Measurements from ENCODE around the gene SHC4.

SHC4 gene

GRCh38 chr15:48833526-48834239 is 130.0 kb downstream of the SHC4 start:
- no peak for DNase-seq

GRCh38 chr15:48832648-48833047 is 131.1 kb downstream of the SHC4 start:
- no peak for DNase-seq

GRCh38 chr15:48828906-48829305 is 134.8 kb downstream of the SHC4 start:
- DNase-seq: no peak

GRCh38 chr15:48828471-48828870 is 135.2 kb downstream of the SHC4 start:
- no peak for DNase-seq

- DNase-seq: no peak
These were observed 138.6 kb downstream of the SHC4 start for GRCh38 chr15:48825075-48825474.

GRCh38 chr15:48823706-48824105 is 140.0 kb downstream of the SHC4 start:
- no peak for DNase-seq

- DNase-seq: no peak
These were observed 140.5 kb downstream of the SHC4 start for GRCh38 chr15:48823237-48823636.

GRCh38 chr15:48814286-48814685 is 149.4 kb downstream of the SHC4 start:
- DNase-seq: no peak

GRCh38 chr15:48811325-48811958 is 152.3 kb downstream of the SHC4 start:
- DNase-seq: peak; percentile 61

- DNase-seq: peak; percentile 92
These were observed 153.1 kb downstream of the SHC4 start, which contains the start of gene CEP152 for GRCh38 chr15:48810414-48811324. CEP152 (minus strand) TSS chr15:48811069; CDS start chr15:48805649, 5,420 bp downstream.

- no peak for DNase-seq
These were observed 157.6 kb downstream of the SHC4 start for GRCh38 chr15:48806151-48806550.

- DNase-seq: no peak
These were observed 158.1 kb downstream of the SHC4 start for GRCh38 chr15:48805591-48805990.

GRCh38 chr15:48803877-48804276 is 159.8 kb downstream of the SHC4 start:
- DNase-seq: no peak

GRCh38 chr15:48802867-48803266 is 160.9 kb downstream of the SHC4 start:
- DNase-seq: no peak

GRCh38 chr15:48802257-48802656 is 161.5 kb downstream of the SHC4 start:
- no peak for DNase-seq

GRCh38 chr15:48800811-48801455 is 162.8 kb downstream of the SHC4 start:
- DNase-seq: no peak

GRCh38 chr15:48800245-48800644 is 163.5 kb downstream of the SHC4 start:
- no peak for DNase-seq

GRCh38 chr15:48798319-48798718 is 165.4 kb downstream of the SHC4 start:
- DNase-seq: peak; percentile 68

- no peak for DNase-seq
These were observed 166.8 kb downstream of the SHC4 start for GRCh38 chr15:48796930-48797329.

- DNase-seq: no peak
These were observed 167.2 kb downstream of the SHC4 start for GRCh38 chr15:48796521-48796920.

- DNase-seq: no peak
These were observed 167.8 kb downstream of the SHC4 start for GRCh38 chr15:48795901-48796300.

GRCh38 chr15:48794697-48795134 is 169.0 kb downstream of the SHC4 start:
- no peak for DNase-seq

GRCh38 chr15:48792408-48792807 is 171.3 kb downstream of the SHC4 start:
- DNase-seq: no peak
